Measurements from ENCODE around the gene MAG. TPM values are rescaled to one million over a fixed set of nuclear protein-coding genes. Genes with fewer than 3 reads are reported as not detected.

The MAG gene
- total and polyA plus RNA-seq, 7 donors: 0.06 to 6.1 TPM; not detected in 5

DNA sequence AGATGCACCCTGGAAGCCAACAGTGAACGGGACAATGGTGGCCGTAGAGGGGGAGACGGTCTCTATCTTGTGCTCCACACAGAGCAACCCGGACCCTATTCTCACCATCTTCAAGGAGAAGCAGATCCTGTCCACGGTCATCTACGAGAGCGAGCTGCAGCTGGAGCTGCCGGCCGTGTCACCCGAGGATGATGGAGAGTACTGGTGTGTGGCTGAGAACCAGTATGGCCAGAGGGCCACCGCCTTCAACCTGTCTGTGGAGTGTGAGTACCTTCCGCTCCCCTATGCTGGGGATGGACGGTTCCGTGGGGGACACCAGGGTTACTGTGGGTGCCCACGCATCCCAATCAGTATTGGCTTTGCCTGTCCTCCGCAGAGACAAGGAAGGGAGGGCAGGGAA is 10.5 kb downstream of the MAG start:
- no peaks in the 10 kb centered on the region for H3K36me3 ChIP-seq
- intact Hi-C loops (cut with DNase I): no loop called here
- WGBS, 2 donors: 87 to 88% methylated on average over 16 of the region's 16 CpGs

DNA sequence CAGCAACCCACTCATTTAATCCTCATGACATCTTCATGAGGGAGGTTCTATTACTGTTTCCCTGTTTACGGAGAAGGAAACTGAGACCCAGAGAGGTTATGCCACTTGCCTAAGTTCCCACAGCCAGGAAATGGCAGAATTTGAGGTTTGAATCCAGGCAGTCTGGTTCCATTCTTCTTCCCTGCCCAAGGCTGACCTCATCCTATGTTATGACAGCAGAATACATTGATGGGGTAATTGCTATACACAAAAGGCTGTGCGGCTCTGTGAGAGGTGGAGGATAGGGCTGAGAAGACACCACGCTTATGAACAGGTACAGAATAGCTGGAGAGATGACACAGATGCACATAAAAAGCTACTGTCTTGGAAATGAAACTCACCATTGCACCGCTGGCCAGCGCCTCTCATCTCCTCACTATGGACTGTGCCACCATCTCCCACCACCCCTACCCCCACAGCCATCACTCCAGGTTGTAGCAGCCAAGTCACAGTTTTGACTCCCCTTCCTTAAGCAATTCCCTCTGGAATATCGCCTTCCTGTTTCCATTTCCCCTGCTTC is 11.5 kb downstream of the MAG start:
- Histone ChIP-seq H3K27me3 (peaks cover 8 to 48% (median 26%) of the 10 kb centered on the region in 3 donors), H3K9me3 (no peaks in the 10 kb centered on the region), H3K27ac (no peak overlapping the region), H3K4me1 (no peaks in the 10 kb centered on the region), H3K36me3 (no peaks in the 10 kb centered on the region), H3K4me3 (no peak overlapping the region)
- intact Hi-C loops (cut with DNase I): no loop called here
- 86 to 87% methylated on average over 6 of the region's 6 CpGs for whole genome bisulfite sequencing, 2 donors
- TF ChIP-seq EP300 (IDR thresholded peaks at IDR 0.05): no peak
- no peak for TF ChIP-seq POLR2AphosphoS5 (IDR thresholded peaks at IDR 0.05)
- no peak for TF ChIP-seq POLR2A (IDR thresholded peaks at IDR 0.05)
- TF ChIP-seq, protein P1, sequence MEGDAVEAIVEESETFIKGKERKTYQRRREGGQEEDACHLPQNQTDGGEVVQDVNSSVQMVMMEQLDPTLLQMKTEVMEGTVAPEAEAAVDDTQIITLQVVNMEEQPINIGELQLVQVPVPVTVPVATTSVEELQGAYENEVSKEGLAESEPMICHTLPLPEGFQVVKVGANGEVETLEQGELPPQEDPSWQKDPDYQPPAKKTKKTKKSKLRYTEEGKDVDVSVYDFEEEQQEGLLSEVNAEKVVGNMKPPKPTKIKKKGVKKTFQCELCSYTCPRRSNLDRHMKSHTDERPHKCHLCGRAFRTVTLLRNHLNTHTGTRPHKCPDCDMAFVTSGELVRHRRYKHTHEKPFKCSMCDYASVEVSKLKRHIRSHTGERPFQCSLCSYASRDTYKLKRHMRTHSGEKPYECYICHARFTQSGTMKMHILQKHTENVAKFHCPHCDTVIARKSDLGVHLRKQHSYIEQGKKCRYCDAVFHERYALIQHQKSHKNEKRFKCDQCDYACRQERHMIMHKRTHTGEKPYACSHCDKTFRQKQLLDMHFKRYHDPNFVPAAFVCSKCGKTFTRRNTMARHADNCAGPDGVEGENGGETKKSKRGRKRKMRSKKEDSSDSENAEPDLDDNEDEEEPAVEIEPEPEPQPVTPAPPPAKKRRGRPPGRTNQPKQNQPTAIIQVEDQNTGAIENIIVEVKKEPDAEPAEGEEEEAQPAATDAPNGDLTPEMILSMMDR (IDR thresholded peaks at IDR 0.05): no peak
- no peak for DNase-seq

More for the DNA sequence above, 10.5 kb downstream of the MAG start:
- Histone ChIP-seq H3K27ac (no peak overlapping the region), H3K4me1 (no peaks in the 10 kb centered on the region), H3K4me3 (no peak overlapping the region), H3K27me3 (peaks cover 8 to 54% (median 26%) of the 10 kb centered on the region in 3 donors), H3K9me3 (no peaks in the 10 kb centered on the region)
- no peak for DNase-seq
- TF ChIP-seq POLR2A (IDR thresholded peaks at IDR 0.05): no peak
- TF ChIP-seq, protein P1 (IDR thresholded peaks at IDR 0.05): no peak
- no peak for TF ChIP-seq POLR2AphosphoS5 (IDR thresholded peaks at IDR 0.05)
- no peak for TF ChIP-seq EP300 (IDR thresholded peaks at IDR 0.05)

DNA sequence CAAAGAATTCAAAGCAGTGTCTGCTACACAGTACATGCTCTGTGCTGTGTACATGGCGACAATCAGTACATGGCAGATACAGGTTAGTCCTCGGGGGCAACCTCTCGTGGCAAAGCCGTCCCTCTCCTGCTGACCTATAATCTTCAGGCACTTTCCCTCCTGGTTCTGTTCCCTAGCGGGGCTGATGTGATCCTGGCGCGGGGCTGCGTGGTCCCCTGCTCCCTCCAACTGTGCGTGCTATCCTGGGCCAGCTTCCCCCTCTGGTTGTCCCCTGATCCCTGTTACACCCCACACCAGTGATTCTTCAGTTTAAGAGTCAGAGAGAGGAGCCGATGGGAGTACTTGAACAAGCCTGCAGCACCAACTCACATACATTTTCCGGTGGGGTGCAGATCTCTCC is 12.1 kb downstream of the MAG start:
- no peak for DNase-seq
- Histone ChIP-seq H3K27me3 (peaks cover 8 to 44% (median 25%) of the 10 kb centered on the region in 3 donors), H3K4me1 (no peaks in the 10 kb centered on the region), H3K36me3 (no peaks in the 10 kb centered on the region), H3K4me3 (no peak overlapping the region), H3K27ac (no peak overlapping the region), H3K9me3 (no peaks in the 10 kb centered on the region)
- 88 to 90% methylated on average over 11 of the region's 11 CpGs for WGBS, 2 donors
- intact Hi-C loops (cut with DNase I): no loop called here
- TF ChIP-seq, protein P1 (IDR thresholded peaks at IDR 0.05): no peak
- no peak for TF ChIP-seq POLR2AphosphoS5 (IDR thresholded peaks at IDR 0.05)
- TF ChIP-seq EP300 (IDR thresholded peaks at IDR 0.05): no peak
- no peak for TF ChIP-seq POLR2A (IDR thresholded peaks at IDR 0.05)

DNA sequence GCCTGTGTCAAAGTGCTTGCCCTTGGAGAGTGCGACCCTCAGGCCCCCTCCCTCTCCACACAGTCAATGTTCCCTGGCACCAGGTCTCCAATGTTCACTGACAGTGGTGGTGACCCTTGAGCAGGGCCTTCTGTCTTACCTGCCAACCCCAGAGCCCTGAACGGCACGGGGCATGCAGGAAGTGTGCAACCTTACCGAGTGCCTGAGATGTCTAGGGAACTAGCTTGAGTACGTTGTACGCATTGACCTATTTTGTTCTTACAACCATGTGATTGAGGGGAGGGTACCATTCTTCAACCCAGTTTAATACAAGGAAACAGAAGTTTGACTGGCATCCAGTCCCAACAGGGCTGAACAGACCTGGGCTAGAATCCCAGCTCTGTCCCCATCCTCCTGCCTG is 13.2 kb downstream of the MAG start:
- intact Hi-C loops (cut with DNase I): no loop called here
- TF ChIP-seq EP300 (IDR thresholded peaks at IDR 0.05) (no peak), POLR2AphosphoS5 (IDR thresholded peaks at IDR 0.05) (no peak), POLR2A (IDR thresholded peaks at IDR 0.05) (no peak)
- TF ChIP-seq, protein P1 (IDR thresholded peaks at IDR 0.05): no peak
- Histone ChIP-seq H3K27me3 (peaks cover 4 to 45% (median 13%) of the 10 kb centered on the region in 3 donors), H3K4me1 (no peaks in the 10 kb centered on the region), H3K9me3 (no peaks in the 10 kb centered on the region), H3K27ac (no peak overlapping the region), H3K36me3 (no peaks in the 10 kb centered on the region), H3K4me3 (no peak overlapping the region)
- WGBS, 2 donors: 80 to 86% methylated on average over 6 of the region's 6 CpGs
- no peak for DNase-seq

Measured in sigmoid colon (tissue), 7 donors.